Upper lobe of right lung (tissue), 1 donor: ENCODE data around the gene PRMT6. TPM values are rescaled to one million over a fixed set of nuclear protein-coding genes. Genes with fewer than 3 reads are reported as not detected.

Source experiments
- ATAC-seq: fragments of 200-7000 bp; cut with Tn5 transposase; one replicate; pipeline ENCODE4 v1.9.1; 2020; ENCODE audit warnings: mild to moderate bottlenecking, moderate library complexity
- DNase-seq: peaks from one replicate; pipeline ENCODE4 v3.0.0-alpha.2; 2020
- H3K27ac ChIP-seq: fragments of 200-600 bp; one replicate; pipeline ENCODE4 v1.8.0; 2022
- H3K27me3 ChIP-seq: fragments of 200-600 bp; one replicate; pipeline ENCODE4 v1.8.0; 2022; ENCODE audit warnings: mild to moderate bottlenecking
- H3K36me3 ChIP-seq: fragments of 200-600 bp; one replicate; pipeline ENCODE4 v1.8.0; 2022
- H3K4me1 ChIP-seq: fragments of 200-600 bp; one replicate; pipeline ENCODE4 v1.8.0; 2022
- H3K4me3 ChIP-seq: fragments of 200-600 bp; one replicate; pipeline ENCODE4 v1.8.0; 2022; ENCODE audit warnings: mild to moderate bottlenecking
- H3K9me3 ChIP-seq: fragments of 200-600 bp; one replicate; pipeline ENCODE4 v1.8.0; 2022
- intact Hi-C: fragments of 100-400 bp; cut with DNase I; formaldehyde crosslinking; loops from one replicate; pipeline ENCODE4 v1.11.0; 2022
- total RNA-seq: library from RNA; stranded (reverse); fragmentation: NEBNext Ultra II Directional; extraction: Animal tissue kit (Norgen Biotek cat#: 25700); gene quantifications from one replicate; pipeline ENCODE4 v1.2.1, GENCODE V29; 2021
- TF ChIP-seq, protein P1 (sequence below): fragments of 200-600 bp; IDR thresholded peaks from one replicate; pipeline ENCODE4 v1.8.0; 2022; ENCODE audit warnings: antibody characterized with exemption
- donor health status: DM: no; HTN: yes; CAD: no; lungs with severe emphysema.

PRMT6 gene
- total RNA-seq, 1 donor from 2014 or later = 11.1 TPM

GRCh38 chr1:107057197-107058133 is 991 bp downstream of the PRMT6 start:
- H3K4me1 ChIP-seq = peaks cover 15% of the 10 kb centered on the region
- H3K27ac ChIP-seq = peak overlapping the region; percentile 86
- no peaks in the 10 kb centered on the region for H3K9me3 ChIP-seq
- DNase-seq (peak; percentile 85), ATAC-seq (peak; percentile 83)
- peaks cover 13% of the 10 kb centered on the region for H3K36me3 ChIP-seq
- TF ChIP-seq, protein P1, sequence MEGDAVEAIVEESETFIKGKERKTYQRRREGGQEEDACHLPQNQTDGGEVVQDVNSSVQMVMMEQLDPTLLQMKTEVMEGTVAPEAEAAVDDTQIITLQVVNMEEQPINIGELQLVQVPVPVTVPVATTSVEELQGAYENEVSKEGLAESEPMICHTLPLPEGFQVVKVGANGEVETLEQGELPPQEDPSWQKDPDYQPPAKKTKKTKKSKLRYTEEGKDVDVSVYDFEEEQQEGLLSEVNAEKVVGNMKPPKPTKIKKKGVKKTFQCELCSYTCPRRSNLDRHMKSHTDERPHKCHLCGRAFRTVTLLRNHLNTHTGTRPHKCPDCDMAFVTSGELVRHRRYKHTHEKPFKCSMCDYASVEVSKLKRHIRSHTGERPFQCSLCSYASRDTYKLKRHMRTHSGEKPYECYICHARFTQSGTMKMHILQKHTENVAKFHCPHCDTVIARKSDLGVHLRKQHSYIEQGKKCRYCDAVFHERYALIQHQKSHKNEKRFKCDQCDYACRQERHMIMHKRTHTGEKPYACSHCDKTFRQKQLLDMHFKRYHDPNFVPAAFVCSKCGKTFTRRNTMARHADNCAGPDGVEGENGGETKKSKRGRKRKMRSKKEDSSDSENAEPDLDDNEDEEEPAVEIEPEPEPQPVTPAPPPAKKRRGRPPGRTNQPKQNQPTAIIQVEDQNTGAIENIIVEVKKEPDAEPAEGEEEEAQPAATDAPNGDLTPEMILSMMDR = no peak
- intact Hi-C loops = no loop called here
- H3K27me3 ChIP-seq = no peaks in the 10 kb centered on the region
- peak overlapping the region; percentile 74 for H3K4me3 ChIP-seq

- DNase-seq (no peak), ATAC-seq (no peak)
- no peak overlapping the region for H3K4me3 ChIP-seq
- H3K27ac ChIP-seq = no peak overlapping the region
- peaks cover 15% of the 10 kb centered on the region for H3K4me1 ChIP-seq
- intact Hi-C loops = no loop called here
- H3K9me3 ChIP-seq = no peaks in the 10 kb centered on the region
- H3K27me3 ChIP-seq = no peaks in the 10 kb centered on the region
- H3K36me3 ChIP-seq = peaks cover 13% of the 10 kb centered on the region
- TF ChIP-seq, protein P1 = no peak
These were observed 2.0 kb downstream of the PRMT6 start for GRCh38 chr1:107058245-107059032.

DNA sequence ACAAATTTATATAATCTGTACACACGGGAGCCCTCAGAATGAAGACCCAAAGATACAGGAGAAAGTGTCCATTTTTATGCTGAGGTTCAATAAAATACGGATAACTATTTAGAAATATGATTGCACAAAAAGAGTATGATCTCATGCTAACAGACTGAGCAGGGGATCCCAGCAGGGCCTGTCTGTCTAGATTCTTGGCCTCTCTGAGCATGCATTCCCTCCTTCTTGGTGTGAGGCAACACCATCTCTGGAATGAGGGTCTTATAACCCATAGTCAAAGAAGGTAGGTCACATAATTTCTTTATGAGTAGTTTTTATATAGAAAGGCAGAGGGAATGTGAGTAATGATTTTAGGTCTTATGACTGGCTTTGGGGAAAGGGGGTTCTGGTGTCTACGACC is 5.4 kb downstream of the PRMT6 start:
- H3K9me3 ChIP-seq = no peaks in the 10 kb centered on the region
- H3K4me1 ChIP-seq = peaks cover 15% of the 10 kb centered on the region
- intact Hi-C loops = no loop called here
- TF ChIP-seq, protein P1 = no peak
- no peak for DNase-seq
- H3K27ac ChIP-seq = no peak overlapping the region
- no peak for ATAC-seq
- H3K36me3 ChIP-seq = peaks cover 13% of the 10 kb centered on the region
- H3K27me3 ChIP-seq = no peaks in the 10 kb centered on the region
- no peak overlapping the region for H3K4me3 ChIP-seq

GRCh38 chr1:107073493-107073892 is 17.0 kb downstream of the PRMT6 start:
- Histone ChIP-seq H3K9me3 (no peaks in the 10 kb centered on the region), H3K4me1 (no peaks in the 10 kb centered on the region), H3K4me3 (no peak overlapping the region), H3K27ac (no peak overlapping the region), H3K27me3 (no peaks in the 10 kb centered on the region), H3K36me3 (no peaks in the 10 kb centered on the region)
- TF ChIP-seq, protein P1 = no peak
- no peak for ATAC-seq
- intact Hi-C loops = no loop called here
- no peak for DNase-seq

- Histone ChIP-seq H3K4me3 (no peak overlapping the region), H3K27me3 (no peaks in the 10 kb centered on the region), H3K9me3 (no peaks in the 10 kb centered on the region), H3K36me3 (no peaks in the 10 kb centered on the region), H3K4me1 (no peaks in the 10 kb centered on the region), H3K27ac (no peak overlapping the region)
- no peak for ATAC-seq
- TF ChIP-seq, protein P1 = no peak
- intact Hi-C loops = no loop called here
- DNase-seq = no peak
These were observed 20.4 kb downstream of the PRMT6 start for GRCh38 chr1:107076841-107077240.
